Measurements from ENCODE around the gene TMEM51.

The TMEM51 gene

GRCh38 chr1:15201221-15201620 is 47.7 kb downstream of the TMEM51 start:
- DNase-seq = no peak

GRCh38 chr1:15201849-15202551 is 48.5 kb downstream of the TMEM51 start:
- no peak for DNase-seq

GRCh38 chr1:15204931-15205330 is 51.4 kb downstream of the TMEM51 start:
- no peak for DNase-seq

GRCh38 chr1:15205586-15206346 is 52.2 kb downstream of the TMEM51 start:
- DNase-seq = no peak

GRCh38 chr1:15206418-15207030 is 53.0 kb downstream of the TMEM51 start:
- DNase-seq = no peak

GRCh38 chr1:15207031-15207828 is 53.7 kb downstream of the TMEM51 start:
- no peak for DNase-seq

- no peak for DNase-seq
These were observed 54.4 kb downstream of the TMEM51 start for GRCh38 chr1:15207829-15208429.

- DNase-seq = no peak
These were observed 57.3 kb downstream of the TMEM51 start for GRCh38 chr1:15210651-15211375.

GRCh38 chr1:15211424-15211823 is 57.9 kb downstream of the TMEM51 start:
- no peak for DNase-seq

GRCh38 chr1:15212216-15212953 is 58.8 kb downstream of the TMEM51 start:
- DNase-seq = no peak

- DNase-seq = no peak
These were observed 59.4 kb downstream of the TMEM51 start for GRCh38 chr1:15212954-15213291.

GRCh38 chr1:15213341-15213821 is 59.8 kb downstream of the TMEM51 start:
- DNase-seq = no peak

GRCh38 chr1:15214527-15214926 is 61.0 kb downstream of the TMEM51 start:
- no peak for DNase-seq

GRCh38 chr1:15215116-15215515 is 61.6 kb downstream of the TMEM51 start:
- no peak for DNase-seq

GRCh38 chr1:15217654-15218053 is 64.1 kb downstream of the TMEM51 start:
- DNase-seq = no peak

- DNase-seq = no peak
These were observed 65.0 kb downstream of the TMEM51 start for GRCh38 chr1:15218287-15219279.

- no peak for DNase-seq
These were observed 65.9 kb downstream of the TMEM51 start for GRCh38 chr1:15219280-15220023.

- no peak for DNase-seq
These were observed 66.5 kb downstream of the TMEM51 start for GRCh38 chr1:15220024-15220392.

- DNase-seq = no peak
These were observed 67.4 kb downstream of the TMEM51 start for GRCh38 chr1:15220825-15221431.
